ENCODE measurements around the gene MRPL17.

MRPL17 gene

DNA sequence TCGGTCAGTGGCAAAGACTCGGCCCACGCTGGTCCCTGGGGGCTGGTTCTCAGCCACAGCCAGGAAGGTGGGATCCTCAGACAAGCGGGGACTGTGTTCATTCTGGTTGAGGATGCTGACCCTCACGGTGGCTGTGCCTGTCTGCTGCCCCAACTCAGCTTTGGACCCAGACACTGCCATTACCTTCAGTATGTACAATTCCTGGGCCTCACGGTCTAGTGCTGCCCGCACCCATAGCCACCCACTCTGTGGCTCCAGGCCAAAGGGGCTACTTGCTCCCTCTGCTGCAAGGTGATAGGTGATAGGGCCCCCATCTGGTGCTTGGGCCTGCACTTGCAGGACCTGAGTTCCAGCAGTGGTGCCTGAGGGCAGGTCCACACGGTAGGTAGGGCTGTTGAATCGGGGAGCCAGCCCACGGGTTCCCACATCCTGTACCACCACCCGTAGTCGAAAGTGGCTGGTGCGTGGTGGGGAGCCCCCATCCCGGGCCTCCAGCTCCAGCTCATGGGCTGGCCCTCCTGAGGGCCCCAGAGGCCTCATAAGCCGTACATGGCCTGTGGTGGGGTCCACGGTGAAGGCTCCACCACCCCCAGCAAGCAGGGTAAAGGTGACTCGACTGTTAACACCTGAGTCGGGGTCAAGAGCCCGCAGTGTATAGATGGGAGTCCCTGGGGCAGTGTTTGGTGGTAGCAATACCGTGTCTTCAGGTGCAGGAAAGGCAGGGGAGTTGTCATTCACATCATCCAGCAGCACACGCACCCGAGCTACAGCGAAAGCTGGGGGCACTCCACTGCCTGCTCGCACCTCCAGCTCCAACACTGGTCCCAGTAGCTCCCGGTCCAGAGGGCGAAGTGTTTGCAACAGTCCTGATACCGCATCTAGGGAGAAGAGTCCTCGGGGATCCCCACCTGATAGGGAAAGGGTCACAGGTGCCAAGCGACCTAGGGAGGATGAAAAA lies 50.7 kb downstream of the MRPL17 start:
- no peak for DNase-seq (ENCODE audit: low read depth in 3 of 3)

DNA sequence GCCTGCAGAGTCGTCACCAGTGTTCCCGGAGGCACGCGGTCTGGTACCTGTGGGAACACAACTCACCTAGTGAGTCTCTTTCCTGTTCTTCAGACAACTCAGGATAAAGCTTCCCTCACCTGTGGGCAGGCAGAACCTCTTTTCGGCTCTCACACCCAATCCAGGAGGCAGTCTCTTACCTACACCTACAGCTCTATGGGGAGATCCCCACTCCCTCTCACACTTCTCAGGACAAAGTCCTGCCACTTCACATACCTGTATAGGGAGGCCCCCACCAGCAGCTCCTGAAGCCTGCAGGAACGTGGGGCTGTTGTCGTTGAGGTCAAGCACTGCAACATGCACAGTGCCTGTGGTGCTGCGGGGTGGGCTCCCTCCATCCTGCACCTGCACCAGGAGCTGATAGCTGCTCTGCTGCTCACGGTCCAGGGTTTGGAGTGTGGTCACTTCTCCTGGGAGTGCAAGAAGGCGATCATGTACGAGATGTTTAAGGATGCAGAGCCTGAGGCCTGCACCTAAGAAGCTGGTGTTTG lies 51.7 kb downstream of the MRPL17 start:
- no peak for DNase-seq (ENCODE audit: low read depth in 3 of 3)

DNA sequence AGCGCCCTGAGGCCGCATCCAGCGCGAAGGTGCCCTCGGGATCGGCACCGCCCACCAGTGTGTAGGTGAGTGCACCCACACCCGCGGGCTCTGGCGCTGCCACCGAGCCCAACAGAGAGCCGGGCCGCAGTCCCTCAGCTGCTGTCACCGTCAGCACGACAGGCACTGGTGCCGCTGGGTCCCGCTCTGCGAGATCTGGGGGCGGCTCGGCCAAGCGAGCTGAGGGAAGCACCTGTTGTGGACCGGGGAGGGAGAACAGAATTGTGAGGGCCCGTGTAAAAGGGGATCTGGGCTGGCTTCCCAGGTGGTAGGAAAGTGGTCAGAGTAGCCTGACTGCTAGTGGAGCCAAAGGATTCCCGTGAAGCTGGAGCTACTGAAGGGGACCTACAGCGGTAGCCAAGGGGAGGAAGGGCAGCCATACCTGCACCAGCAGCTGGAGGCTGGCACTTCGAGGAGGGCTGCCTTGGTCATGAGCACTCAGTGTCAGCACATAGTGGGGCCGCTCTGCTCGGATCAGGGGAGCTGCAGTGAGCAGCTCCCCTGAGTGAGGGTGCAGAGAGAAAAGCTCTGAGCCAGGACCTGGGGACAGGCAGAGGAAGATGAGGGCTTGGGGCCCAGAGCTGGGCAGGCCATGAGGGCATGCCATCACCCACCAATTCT lies 52.4 kb downstream of the MRPL17 start:
- DNase-seq (ENCODE audit: low read depth in 3 of 3), result no peak

All from stimulated activated CD4-positive, alpha-beta T cell treated with anti-CD3 and anti-CD28 coated beads, TNF-alpha, amount 100 ng/mL, for 48 hours (primary cell).